SK-N-SH treated with all-trans-retinoic acid at 6 μM for 48 hours (cell line): ENCODE measurements around the gene ADAMTS17.

Source experiments
- ARNTL ChIP-seq: fragments of 450-650 bp; formaldehyde crosslinking; IDR thresholded peaks from 2 replicates; pipeline ENCODE4 v1.5.0; 2020; ENCODE audit warnings: low read depth, mild to moderate bottlenecking, moderate library complexity, borderline replicate concordance
- ESRRG ChIP-seq: fragments of 250-450 bp; sonication (Bioruptor Pico); IDR thresholded peaks from 2 replicates; pipeline ENCODE4 v1.6.1; 2021; ENCODE audit warnings: mild to moderate bottlenecking
- GLIS3 ChIP-seq: fragments of 250-450 bp; sonication (Bioruptor Pico); IDR thresholded peaks from 2 replicates; pipeline ENCODE4 v1.5.0; 2020; ENCODE audit warnings: mild to moderate bottlenecking, moderate library complexity
- RARB ChIP-seq: fragments of 250-450 bp; sonication (Bioruptor Pico); IDR thresholded peaks from 2 replicates; pipeline ENCODE4 v1.8.0; 2021; ENCODE audit warnings: mild to moderate bottlenecking, moderate library complexity
- TCF4 ChIP-seq: fragments of 250-450 bp; sonication (Bioruptor Pico); IDR thresholded peaks from 2 replicates; pipeline ENCODE4 v1.8.0; 2021; ENCODE audit warnings: mild to moderate bottlenecking, moderate library complexity, borderline replicate concordance
- ZC3H10 ChIP-seq: fragments of 250-450 bp; sonication (Bioruptor Pico); IDR thresholded peaks from 2 replicates; pipeline ENCODE4 v1.5.1; 2021; ENCODE audit warnings: mild to moderate bottlenecking, moderate library complexity
- ZFP3 ChIP-seq: fragments of 250-450 bp; sonication (Bioruptor Pico); IDR thresholded peaks from 2 replicates; pipeline ENCODE4 v1.5.0; 2020; ENCODE audit warnings: mild to moderate bottlenecking, moderate library complexity
- ZFP30 ChIP-seq: fragments of 450-650 bp; formaldehyde crosslinking; IDR thresholded peaks from 2 replicates; pipeline ENCODE4 v1.5.0; 2022; ENCODE audit warnings: mild to moderate bottlenecking, moderate library complexity
- ZNF70 ChIP-seq: fragments of 450-650 bp; formaldehyde crosslinking; IDR thresholded peaks from 2 replicates; pipeline ENCODE4 v1.5.0; 2020; ENCODE audit warnings: mild to moderate bottlenecking, moderate library complexity
- ZNF8 ChIP-seq: fragments of 450-650 bp; formaldehyde crosslinking; IDR thresholded peaks from 2 replicates; pipeline ENCODE4 v1.5.0; 2020; ENCODE audit warnings: mild to moderate bottlenecking, moderate library complexity
- TF ChIP-seq, protein P1 (sequence below): fragments of 250-450 bp; sonication (Bioruptor Pico); IDR thresholded peaks from 2 replicates; pipeline ENCODE4 v1.5.1; 2020; ENCODE audit warnings: low read depth, mild to moderate bottlenecking, moderate library complexity
- TF ChIP-seq, protein P2 (sequence below): fragments of 250-450 bp; sonication (Bioruptor Pico); IDR thresholded peaks from 2 replicates; pipeline ENCODE4 v1.8.0; 2020; ENCODE audit warnings: mild to moderate bottlenecking, moderate library complexity, borderline replicate concordance

- TF ChIP-seq ZFP3 (CRISPR knock-in tag) (no peak), ZFP30 (CRISPR knock-in tag) (no peak), RARB (no peak), ARNTL (CRISPR knock-in tag) (no peak), GLIS3 (no peak), ZNF70 (CRISPR knock-in tag) (no peak), TCF4 (no peak), ZNF8 (CRISPR knock-in tag) (no peak), ZC3H10 (CRISPR knock-in tag) (no peak), ESRRG (no peak)
- TF ChIP-seq, protein P1, sequence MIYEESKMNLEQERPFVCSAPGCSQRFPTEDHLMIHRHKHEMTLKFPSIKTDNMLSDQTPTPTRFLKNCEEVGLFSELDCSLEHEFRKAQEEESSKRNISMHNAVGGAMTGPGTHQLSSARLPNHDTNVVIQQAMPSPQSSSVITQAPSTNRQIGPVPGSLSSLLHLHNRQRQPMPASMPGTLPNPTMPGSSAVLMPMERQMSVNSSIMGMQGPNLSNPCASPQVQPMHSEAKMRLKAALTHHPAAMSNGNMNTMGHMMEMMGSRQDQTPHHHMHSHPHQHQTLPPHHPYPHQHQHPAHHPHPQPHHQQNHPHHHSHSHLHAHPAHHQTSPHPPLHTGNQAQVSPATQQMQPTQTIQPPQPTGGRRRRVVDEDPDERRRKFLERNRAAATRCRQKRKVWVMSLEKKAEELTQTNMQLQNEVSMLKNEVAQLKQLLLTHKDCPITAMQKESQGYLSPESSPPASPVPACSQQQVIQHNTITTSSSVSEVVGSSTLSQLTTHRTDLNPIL (CRISPR knock-in tag): no peak
- TF ChIP-seq, protein P2, sequence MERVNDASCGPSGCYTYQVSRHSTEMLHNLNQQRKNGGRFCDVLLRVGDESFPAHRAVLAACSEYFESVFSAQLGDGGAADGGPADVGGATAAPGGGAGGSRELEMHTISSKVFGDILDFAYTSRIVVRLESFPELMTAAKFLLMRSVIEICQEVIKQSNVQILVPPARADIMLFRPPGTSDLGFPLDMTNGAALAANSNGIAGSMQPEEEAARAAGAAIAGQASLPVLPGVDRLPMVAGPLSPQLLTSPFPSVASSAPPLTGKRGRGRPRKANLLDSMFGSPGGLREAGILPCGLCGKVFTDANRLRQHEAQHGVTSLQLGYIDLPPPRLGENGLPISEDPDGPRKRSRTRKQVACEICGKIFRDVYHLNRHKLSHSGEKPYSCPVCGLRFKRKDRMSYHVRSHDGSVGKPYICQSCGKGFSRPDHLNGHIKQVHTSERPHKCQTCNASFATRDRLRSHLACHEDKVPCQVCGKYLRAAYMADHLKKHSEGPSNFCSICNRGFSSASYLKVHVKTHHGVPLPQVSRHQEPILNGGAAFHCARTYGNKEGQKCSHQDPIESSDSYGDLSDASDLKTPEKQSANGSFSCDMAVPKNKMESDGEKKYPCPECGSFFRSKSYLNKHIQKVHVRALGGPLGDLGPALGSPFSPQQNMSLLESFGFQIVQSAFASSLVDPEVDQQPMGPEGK (CRISPR knock-in tag): no peak
Observed at GRCh38 chr15:100220058-100220768, 121.6 kb downstream of the ADAMTS17 start.
